22Rv1 (cell line): ENCODE data around the gene PRXL2A.
A peak's percentile ranks its signal among the peaks of the same experiment; 100 is the strongest.

Experiments used
- ZFX ChIP-seq: fragments of 450-650 bp; IDR thresholded peaks from 2 replicates; pipeline ENCODE4 v1.6.1; 2017; ENCODE audit warnings: antibody characterized with exemption, borderline replicate concordance
- TF ChIP-seq, protein P1 (sequence below): fragments of 450-650 bp; IDR thresholded peaks from 2 replicates; pipeline ENCODE4 v1.5.1; 2017; ENCODE audit warnings: mild to moderate bottlenecking

DNA sequence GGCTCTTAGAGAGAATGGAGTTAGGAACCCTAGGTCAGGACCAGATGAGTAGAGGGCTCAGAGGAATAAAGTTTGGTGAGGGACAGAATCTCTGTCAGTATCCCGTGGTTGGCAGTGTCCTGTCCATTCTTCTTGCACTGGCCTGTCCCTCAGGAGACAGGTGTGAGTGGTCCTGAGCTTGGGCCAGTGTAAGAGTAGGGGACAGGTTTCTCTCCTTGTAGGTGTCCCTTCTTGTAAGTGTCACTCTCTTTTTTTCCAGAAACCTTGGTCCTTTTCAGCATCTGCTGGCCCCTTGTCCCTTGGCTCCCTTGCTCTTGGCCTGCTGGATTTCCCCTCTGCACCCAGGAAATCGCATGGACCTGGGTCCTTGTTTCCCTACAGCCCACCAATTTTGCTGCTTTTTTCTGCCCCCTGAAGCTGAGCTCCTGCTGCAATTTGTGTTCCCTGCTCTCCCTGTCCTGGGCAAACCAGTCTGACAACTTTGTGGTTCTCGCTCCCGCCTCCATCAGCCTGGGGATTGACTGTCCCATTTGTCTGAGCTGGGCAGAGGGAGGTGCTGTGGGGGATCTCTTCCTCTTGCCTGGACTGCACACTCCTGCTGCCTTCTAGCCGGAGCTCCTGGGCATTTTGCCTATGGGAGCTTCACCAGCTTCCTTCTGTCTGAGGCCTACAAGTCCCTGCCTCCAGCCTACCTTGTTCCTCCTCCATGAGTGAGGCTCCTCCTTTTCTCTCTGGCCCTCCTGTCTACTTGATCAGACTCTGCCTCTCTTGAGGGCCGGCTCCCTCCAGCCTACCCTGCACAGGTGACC, 52.3 kb downstream of the PRXL2A start:
- TF ChIP-seq, protein P1, sequence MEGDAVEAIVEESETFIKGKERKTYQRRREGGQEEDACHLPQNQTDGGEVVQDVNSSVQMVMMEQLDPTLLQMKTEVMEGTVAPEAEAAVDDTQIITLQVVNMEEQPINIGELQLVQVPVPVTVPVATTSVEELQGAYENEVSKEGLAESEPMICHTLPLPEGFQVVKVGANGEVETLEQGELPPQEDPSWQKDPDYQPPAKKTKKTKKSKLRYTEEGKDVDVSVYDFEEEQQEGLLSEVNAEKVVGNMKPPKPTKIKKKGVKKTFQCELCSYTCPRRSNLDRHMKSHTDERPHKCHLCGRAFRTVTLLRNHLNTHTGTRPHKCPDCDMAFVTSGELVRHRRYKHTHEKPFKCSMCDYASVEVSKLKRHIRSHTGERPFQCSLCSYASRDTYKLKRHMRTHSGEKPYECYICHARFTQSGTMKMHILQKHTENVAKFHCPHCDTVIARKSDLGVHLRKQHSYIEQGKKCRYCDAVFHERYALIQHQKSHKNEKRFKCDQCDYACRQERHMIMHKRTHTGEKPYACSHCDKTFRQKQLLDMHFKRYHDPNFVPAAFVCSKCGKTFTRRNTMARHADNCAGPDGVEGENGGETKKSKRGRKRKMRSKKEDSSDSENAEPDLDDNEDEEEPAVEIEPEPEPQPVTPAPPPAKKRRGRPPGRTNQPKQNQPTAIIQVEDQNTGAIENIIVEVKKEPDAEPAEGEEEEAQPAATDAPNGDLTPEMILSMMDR, result peak; percentile 24
- TF ChIP-seq ZFX, result no peak
